WERI-Rb-1 (cell line): ENCODE data around the gene INSIG2.

Experiments
- DNase-seq: peaks from one replicate; pipeline ENCODE4 v3.0.0-alpha.2; 2020
- H3K27ac ChIP-seq: fragments of 250-450 bp; sonication (Bioruptor Pico); 2 replicates; pipeline ENCODE4 v1.5.1; 2020; ENCODE audit warnings: mild to moderate bottlenecking, moderate library complexity
- H3K27me3 ChIP-seq: fragments of 250-450 bp; sonication (Bioruptor Pico); 2 replicates; pipeline ENCODE4 v1.5.1; 2021; ENCODE audit warnings: mild to moderate bottlenecking, low read depth, moderate library complexity; ENCODE audit not compliant: insufficient read depth, severe bottlenecking
- H3K36me3 ChIP-seq: fragments of 250-450 bp; sonication (Bioruptor Pico); 2 replicates; pipeline ENCODE4 v1.5.1; 2020; ENCODE audit warnings: mild to moderate bottlenecking, moderate library complexity
- H3K4me3 ChIP-seq: 2 replicates; pipeline ENCODE4 v1.5.1; 2011; ENCODE audit warnings: low read depth, mild to moderate bottlenecking, control low read depth, low read length
- H3K9me3 ChIP-seq: fragments of 250-450 bp; sonication (Bioruptor Pico); 2 replicates; pipeline ENCODE4 v1.5.1; 2021; ENCODE audit warnings: mild to moderate bottlenecking, moderate library complexity; ENCODE audit not compliant: severe bottlenecking
- CTCF ChIP-seq: IDR thresholded peaks from 2 replicates; pipeline ENCODE4 v1.5.1; 2011; ENCODE audit warnings: low read depth, mild to moderate bottlenecking, control low read depth, inconsistent platforms, low read length

The INSIG2 gene

GRCh38 chr2:118114863-118115262 is 26.6 kb downstream of the INSIG2 start:
- Histone ChIP-seq H3K36me3 (no peaks in the 10 kb centered on the region), H3K4me3 (no peak overlapping the region), H3K27ac (no peak overlapping the region), H3K27me3 (no peaks in the 10 kb centered on the region), H3K9me3 (no peaks in the 10 kb centered on the region)
- DNase-seq: no peak
- no peak for TF ChIP-seq CTCF

- TF ChIP-seq CTCF: no peak
- no peaks in the 10 kb centered on the region for H3K36me3 ChIP-seq
- H3K4me3 ChIP-seq: no peak overlapping the region
- no peak for DNase-seq
- H3K27me3 ChIP-seq: no peaks in the 10 kb centered on the region
- no peak overlapping the region for H3K27ac ChIP-seq
- no peaks in the 10 kb centered on the region for H3K9me3 ChIP-seq
Measured at GRCh38 chr2:118115761-118116160, 27.5 kb downstream of the INSIG2 start.

- no peak for TF ChIP-seq CTCF
- H3K36me3 ChIP-seq: no peaks in the 10 kb centered on the region
- no peaks in the 10 kb centered on the region for H3K27me3 ChIP-seq
- H3K9me3 ChIP-seq: no peaks in the 10 kb centered on the region
- no peak for DNase-seq
- no peak overlapping the region for H3K27ac ChIP-seq
- H3K4me3 ChIP-seq: no peak overlapping the region
Measured at GRCh38 chr2:118118479-118118878, 30.2 kb downstream of the INSIG2 start.

GRCh38 chr2:118119158-118119727 is 31.0 kb downstream of the INSIG2 start:
- no peak for TF ChIP-seq CTCF
- no peaks in the 10 kb centered on the region for H3K36me3 ChIP-seq
- no peak overlapping the region for H3K27ac ChIP-seq
- H3K4me3 ChIP-seq: no peak overlapping the region
- peaks cover under 1% of the 10 kb centered on the region for H3K27me3 ChIP-seq
- no peak for DNase-seq
- no peaks in the 10 kb centered on the region for H3K9me3 ChIP-seq

- no peak for TF ChIP-seq CTCF
- no peaks in the 10 kb centered on the region for H3K36me3 ChIP-seq
- DNase-seq: no peak
- peaks cover 5% of the 10 kb centered on the region for H3K27me3 ChIP-seq
- H3K9me3 ChIP-seq: no peaks in the 10 kb centered on the region
- H3K4me3 ChIP-seq: no peak overlapping the region
- H3K27ac ChIP-seq: no peak overlapping the region
Measured at GRCh38 chr2:118119761-118120400, 31.6 kb downstream of the INSIG2 start.

GRCh38 chr2:118120401-118120780 is 32.1 kb downstream of the INSIG2 start:
- no peak for DNase-seq
- no peak overlapping the region for H3K27ac ChIP-seq
- no peaks in the 10 kb centered on the region for H3K36me3 ChIP-seq
- H3K27me3 ChIP-seq: peaks cover 10% of the 10 kb centered on the region
- H3K4me3 ChIP-seq: no peak overlapping the region
- no peaks in the 10 kb centered on the region for H3K9me3 ChIP-seq
- TF ChIP-seq CTCF: no peak
